NB4 (cell line): ENCODE measurements around the gene RECQL5.

Experiments used
- DNase-seq: peaks from one replicate; pipeline ENCODE4 v3.0.0; 2010; ENCODE audit warnings: low read depth
- H3K4me3 ChIP-seq: one replicate; pipeline ENCODE4 v1.5.1; 2011; ENCODE audit warnings: mild to moderate bottlenecking, low read depth, low read length, moderate library complexity
- CTCF ChIP-seq: IDR thresholded peaks from one replicate; pipeline ENCODE4 v1.5.1; 2012; ENCODE audit warnings: low read depth, low read length
- MAX ChIP-seq: IDR thresholded peaks from 2 replicates; pipeline ENCODE4 v1.6.1; 2011; ENCODE audit warnings: low read depth, low read length
- MYC ChIP-seq: IDR thresholded peaks from 2 replicates; pipeline ENCODE4 v1.6.1; 2011; ENCODE audit warnings: low read depth, low read length
- POLR2A ChIP-seq: IDR thresholded peaks from 2 replicates; pipeline ENCODE4 v1.6.1; 2011; ENCODE audit warnings: mild to moderate bottlenecking; ENCODE audit not compliant: insufficient read length; ENCODE audit errors: extremely low read depth

RECQL5 gene

GRCh38 chr17:75652341-75652740 lies 14.6 kb downstream of the RECQL5 start:
- DNase-seq, result no peak
- no peak overlapping the region for H3K4me3 ChIP-seq
- no peak for TF ChIP-seq MYC
- TF ChIP-seq POLR2A, result no peak
- no peak for TF ChIP-seq CTCF
- TF ChIP-seq MAX, result no peak

GRCh38 chr17:75650874-75651273 lies 16.1 kb downstream of the RECQL5 start:
- no peak for DNase-seq
- H3K4me3 ChIP-seq, result no peak overlapping the region
- TF ChIP-seq POLR2A (no peak), CTCF (no peak), MAX (no peak), MYC (no peak)

GRCh38 chr17:75649687-75650086 lies 17.3 kb downstream of the RECQL5 start:
- no peak for DNase-seq
- no peak for TF ChIP-seq MYC
- TF ChIP-seq CTCF, result no peak
- TF ChIP-seq POLR2A, result no peak
- no peak for TF ChIP-seq MAX
- H3K4me3 ChIP-seq, result no peak overlapping the region

GRCh38 chr17:75647921-75648320 lies 19.0 kb downstream of the RECQL5 start:
- DNase-seq, result no peak
- H3K4me3 ChIP-seq, result no peak overlapping the region
- TF ChIP-seq MYC (no peak), MAX (no peak), CTCF (no peak), POLR2A (no peak)

- no peak overlapping the region for H3K4me3 ChIP-seq
- DNase-seq, result no peak
- TF ChIP-seq MYC (no peak), POLR2A (no peak), MAX (no peak), CTCF (no peak)
These were observed 19.9 kb downstream of the RECQL5 start for GRCh38 chr17:75647061-75647460.

GRCh38 chr17:75646638-75646992 lies 20.3 kb downstream of the RECQL5 start:
- DNase-seq, result no peak
- TF ChIP-seq POLR2A (no peak), MYC (no peak), MAX (no peak), CTCF (no peak)
- H3K4me3 ChIP-seq, result no peak overlapping the region
